Natural killer cell (primary cell): ENCODE measurements around the gene FKBP8. TPM values are rescaled to one million over a fixed set of nuclear protein-coding genes. Genes with fewer than 3 reads are reported as not detected.

Experiments
- ATAC-seq, 3 donors: fragments of 150-1000 bp in 2 of 3; fragments of 200-7000 bp in 1 of 3; cut with Tn5 transposase; 1 replicate in 1 of 3; 2 replicates in 2 of 3; pipeline ENCODE4 v1.10.0; 2021; ENCODE audit warnings: mild to moderate bottlenecking in 2 of 3, moderate library complexity in 2 of 3
- DNase-seq, 2 donors: peaks; one replicate each; pipeline versions ENCODE4 v3.0.0 to v3.0.0-alpha.2; 2013 to 2021; ENCODE audit warnings: mixed read lengths in 1 of 2
- H3K27ac ChIP-seq: one replicate; pipeline ENCODE4 v1.5.1; 2013; ENCODE audit warnings: mild to moderate bottlenecking, low read length
- H3K27me3 ChIP-seq: one replicate; pipeline ENCODE4 v1.6.1; 2013; ENCODE audit warnings: low read length; ENCODE audit not compliant: control insufficient read depth, insufficient read depth
- H3K36me3 ChIP-seq: one replicate; pipeline ENCODE4 v1.6.1; 2013; ENCODE audit warnings: low read length; ENCODE audit not compliant: control insufficient read depth, insufficient read depth
- H3K4me1 ChIP-seq: one replicate; pipeline ENCODE4 v1.6.1; 2013; ENCODE audit warnings: low read length; ENCODE audit not compliant: control insufficient read depth, insufficient read depth
- H3K4me3 ChIP-seq: one replicate; pipeline ENCODE4 v1.5.1; 2013; ENCODE audit warnings: low read length
- H3K9me3 ChIP-seq: one replicate; pipeline ENCODE4 v1.6.1; 2013; ENCODE audit warnings: low read length; ENCODE audit not compliant: control insufficient read depth, insufficient read depth
- H3K27ac Mint-ChIP-seq, 2 donors: one replicate each; pipeline ENCODE4 v1.8.0; 2022; ENCODE audit warnings: mild to moderate bottlenecking in 2 of 2, mixed read lengths in 2 of 2, moderate library complexity in 1 of 2
- H3K27me3 Mint-ChIP-seq, 2 donors: one replicate each; pipeline ENCODE4 v1.8.0; 2022; ENCODE audit warnings: low read depth in 2 of 2, mixed read lengths in 2 of 2
- H3K36me3 Mint-ChIP-seq: one replicate; pipeline ENCODE4 v1.8.0; 2022; ENCODE audit warnings: mixed read lengths
- H3K4me1 Mint-ChIP-seq, 2 donors: one replicate each; pipeline ENCODE4 v1.8.0; 2022; ENCODE audit warnings: mixed read lengths in 2 of 2
- H3K4me3 Mint-ChIP-seq: one replicate; pipeline ENCODE4 v1.8.0; 2022; ENCODE audit warnings: mild to moderate bottlenecking, moderate library complexity, mixed read lengths
- H3K9me3 Mint-ChIP-seq, 2 donors: one replicate each; pipeline ENCODE4 v1.8.0; 2022; ENCODE audit warnings: mixed read lengths in 2 of 2
- WGBS: methylation state at CpG from one replicate; pipeline ENCODE4 v1.1.7; 2013; ENCODE audit warnings: missing lambda C conversion rate; ENCODE audit not compliant: insufficient coverage; 5-methylcytosine and 5-hydroxymethylcytosine counted together
- intact Hi-C: fragments of 100-400 bp; cut with micrococcal nuclease; formaldehyde crosslinking; loops from one replicate; pipeline ENCODE4 v1.14.2; 2022
- total RNA-seq, 4 donors: library from RNA; stranded (reverse); fragments of 120-200 nt in 1 of 4; gene quantifications; one replicate each; pipeline versions ENCODE4 v1.2.3 to v1.2.4, GENCODE V29; 2013 to 2022
- TF ChIP-seq, protein P1 (sequence below): fragments of 200-600 bp; IDR thresholded peaks from one replicate; pipeline ENCODE4 v1.8.0; 2022; ENCODE audit warnings: antibody characterized with exemption

Gene FKBP8
- total RNA-seq, 3 donors from 2014 or later (not counting 1 experiment from before 2014, with no cell fraction given): 149 to 179 (median 162) TPM

DNA sequence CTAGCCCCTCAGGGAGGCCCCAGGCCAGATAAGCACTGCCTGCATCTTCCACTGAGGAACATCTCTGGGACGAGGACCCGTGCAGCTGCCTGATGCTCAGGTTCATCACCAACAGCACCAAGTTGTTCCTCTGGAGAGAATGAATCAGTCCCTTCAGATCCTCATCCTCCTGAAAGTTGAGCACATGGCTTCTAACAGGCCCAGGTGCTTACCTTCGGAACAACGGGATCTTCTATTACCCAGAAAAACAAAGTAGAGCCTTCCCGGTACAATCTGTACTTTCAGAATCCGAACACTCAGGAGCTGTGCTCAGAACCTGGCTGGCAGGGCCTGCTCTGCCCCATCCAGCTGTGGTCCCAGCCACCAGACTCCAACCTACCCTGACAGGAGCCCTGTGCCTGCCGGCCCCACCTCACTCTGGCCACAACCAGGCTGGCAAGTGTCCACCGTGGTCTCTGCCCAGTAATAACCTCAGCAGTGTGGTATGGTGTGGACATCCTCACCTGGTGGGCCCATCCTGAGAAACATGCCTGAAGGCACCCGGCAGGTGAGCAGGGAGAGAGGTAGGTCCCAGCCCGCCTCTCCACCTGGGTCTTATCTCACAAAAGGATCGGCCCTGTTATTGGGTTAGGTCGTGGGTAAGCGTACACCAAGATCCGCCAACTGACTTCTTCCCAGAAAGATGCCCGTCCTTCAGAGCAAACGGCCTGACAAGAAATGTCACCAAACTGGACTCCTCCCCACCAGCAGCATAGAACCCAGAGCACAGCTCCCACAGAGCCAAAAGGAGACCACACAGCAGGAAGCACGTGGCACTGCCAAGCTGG is 55.6 kb downstream of the FKBP8 start:
- ATAC-seq: no peak
- Histone ChIP-seq H3K27me3 (no peaks in the 10 kb centered on the region), H3K27ac (no peak overlapping the region), H3K4me1 (peaks cover 94% of the 10 kb centered on the region), H3K9me3 (no peaks in the 10 kb centered on the region), H3K36me3 (no peaks in the 10 kb centered on the region), H3K4me3 (no peak overlapping the region)
- Mint-ChIP-seq H3K4me1 (peaks cover 52 to 72% of the 10 kb centered on the region in 2 donors), H3K27ac (peak overlapping the region; percentile 81 to 82), H3K4me3 (no peak overlapping the region), H3K9me3 (no peaks in the 10 kb centered on the region), H3K36me3 (no peaks in the 10 kb centered on the region), H3K27me3 (no peaks in the 10 kb centered on the region)
- WGBS: 88% methylated on average over 17 of the region's 17 CpGs
- TF ChIP-seq, protein P1, sequence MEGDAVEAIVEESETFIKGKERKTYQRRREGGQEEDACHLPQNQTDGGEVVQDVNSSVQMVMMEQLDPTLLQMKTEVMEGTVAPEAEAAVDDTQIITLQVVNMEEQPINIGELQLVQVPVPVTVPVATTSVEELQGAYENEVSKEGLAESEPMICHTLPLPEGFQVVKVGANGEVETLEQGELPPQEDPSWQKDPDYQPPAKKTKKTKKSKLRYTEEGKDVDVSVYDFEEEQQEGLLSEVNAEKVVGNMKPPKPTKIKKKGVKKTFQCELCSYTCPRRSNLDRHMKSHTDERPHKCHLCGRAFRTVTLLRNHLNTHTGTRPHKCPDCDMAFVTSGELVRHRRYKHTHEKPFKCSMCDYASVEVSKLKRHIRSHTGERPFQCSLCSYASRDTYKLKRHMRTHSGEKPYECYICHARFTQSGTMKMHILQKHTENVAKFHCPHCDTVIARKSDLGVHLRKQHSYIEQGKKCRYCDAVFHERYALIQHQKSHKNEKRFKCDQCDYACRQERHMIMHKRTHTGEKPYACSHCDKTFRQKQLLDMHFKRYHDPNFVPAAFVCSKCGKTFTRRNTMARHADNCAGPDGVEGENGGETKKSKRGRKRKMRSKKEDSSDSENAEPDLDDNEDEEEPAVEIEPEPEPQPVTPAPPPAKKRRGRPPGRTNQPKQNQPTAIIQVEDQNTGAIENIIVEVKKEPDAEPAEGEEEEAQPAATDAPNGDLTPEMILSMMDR: no peak
- intact Hi-C loops: no loop called here
- no peak for DNase-seq

DNA sequence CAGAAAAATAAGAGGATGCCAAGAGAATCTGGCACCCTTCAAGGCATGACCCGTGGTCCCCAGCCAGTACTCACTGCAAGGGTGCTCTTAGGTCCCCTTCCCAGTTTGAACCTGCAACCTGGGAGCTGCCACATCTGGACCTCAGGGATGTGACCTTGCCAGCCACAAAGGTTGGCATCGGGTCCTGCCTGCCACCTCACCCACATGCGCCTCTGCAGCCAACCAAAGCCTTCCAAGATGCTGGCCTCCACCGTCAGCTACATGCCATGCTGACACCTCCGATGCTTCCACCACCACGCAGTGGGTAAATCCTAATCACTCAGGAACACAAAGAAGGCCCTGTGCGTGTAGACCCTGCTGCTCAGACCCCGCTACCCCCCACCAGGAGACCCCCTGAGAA is 56.6 kb downstream of the FKBP8 start:
- Histone ChIP-seq H3K36me3 (no peaks in the 10 kb centered on the region), H3K27me3 (no peaks in the 10 kb centered on the region), H3K9me3 (no peaks in the 10 kb centered on the region), H3K4me1 (peaks cover 83% of the 10 kb centered on the region), H3K4me3 (no peak overlapping the region), H3K27ac (no peak overlapping the region)
- no peaks in the 10 kb centered on the region for H3K9me3 Mint-ChIP-seq
- intact Hi-C loops: no loop called here
- TF ChIP-seq, protein P1: no peak
- peaks cover 50 to 76% of the 10 kb centered on the region in 2 donors for H3K4me1 Mint-ChIP-seq
- H3K27ac Mint-ChIP-seq: peak overlapping the region; percentile 81 to 82
- 92% methylated on average over 8 of the region's 8 CpGs for WGBS
- H3K36me3 Mint-ChIP-seq: no peaks in the 10 kb centered on the region
- ATAC-seq: no peak
- no peak for DNase-seq
- no peaks in the 10 kb centered on the region for H3K27me3 Mint-ChIP-seq
- peak overlapping the region; percentile 42 for H3K4me3 Mint-ChIP-seq

DNA sequence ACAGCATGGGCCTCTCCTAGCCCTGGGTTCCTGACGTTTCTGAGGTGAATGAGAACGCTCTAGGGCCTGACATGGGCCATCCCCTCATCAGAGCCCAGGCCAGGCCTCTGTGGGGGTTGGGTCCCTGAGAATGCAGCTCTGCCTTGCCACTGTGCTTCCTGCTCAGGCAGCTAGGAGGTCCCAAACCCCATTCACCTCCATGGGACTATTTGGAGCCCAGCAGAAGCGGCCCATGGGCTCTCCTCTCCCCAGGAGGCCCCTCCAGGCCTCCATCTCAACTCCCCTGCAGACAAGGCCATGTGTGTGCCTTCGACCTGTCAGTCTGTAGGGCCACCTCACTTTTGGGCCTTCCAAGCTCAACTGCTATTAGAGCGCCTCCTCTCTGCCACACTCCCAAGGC is 58.4 kb downstream of the FKBP8 start:
- no peaks in the 10 kb centered on the region for H3K9me3 ChIP-seq
- H3K4me3 Mint-ChIP-seq: no peak overlapping the region
- peaks cover 44 to 79% of the 10 kb centered on the region in 2 donors for H3K4me1 Mint-ChIP-seq
- WGBS: 91% methylated on average over 5 of the region's 5 CpGs
- no peak overlapping the region for H3K4me3 ChIP-seq
- H3K36me3 ChIP-seq: no peaks in the 10 kb centered on the region
- H3K27me3 ChIP-seq: no peaks in the 10 kb centered on the region
- ATAC-seq (peak in 1 of 3 donors; percentile 13), DNase-seq (no peak)
- H3K27ac ChIP-seq: peak overlapping the region; percentile 5
- no peaks in the 10 kb centered on the region for H3K36me3 Mint-ChIP-seq
- intact Hi-C loops: no loop called here
- H3K4me1 ChIP-seq: peaks cover 81% of the 10 kb centered on the region
- TF ChIP-seq, protein P1: no peak
- no peaks in the 10 kb centered on the region for H3K27me3 Mint-ChIP-seq
- H3K27ac Mint-ChIP-seq: peak overlapping the region; percentile 63 to 71
- no peaks in the 10 kb centered on the region for H3K9me3 Mint-ChIP-seq
